HG03103 (cell line): Measurements from ENCODE around the gene APBA3.

ENCODE experiments used
- ATAC-seq: cut with Tn5 transposase; IDR thresholded peaks from one replicate; pipeline ENCODE4 v1.9.1; 2021; ENCODE audit warnings: low read depth; ENCODE audit not compliant: unreplicated experiment

APBA3 gene

DNA sequence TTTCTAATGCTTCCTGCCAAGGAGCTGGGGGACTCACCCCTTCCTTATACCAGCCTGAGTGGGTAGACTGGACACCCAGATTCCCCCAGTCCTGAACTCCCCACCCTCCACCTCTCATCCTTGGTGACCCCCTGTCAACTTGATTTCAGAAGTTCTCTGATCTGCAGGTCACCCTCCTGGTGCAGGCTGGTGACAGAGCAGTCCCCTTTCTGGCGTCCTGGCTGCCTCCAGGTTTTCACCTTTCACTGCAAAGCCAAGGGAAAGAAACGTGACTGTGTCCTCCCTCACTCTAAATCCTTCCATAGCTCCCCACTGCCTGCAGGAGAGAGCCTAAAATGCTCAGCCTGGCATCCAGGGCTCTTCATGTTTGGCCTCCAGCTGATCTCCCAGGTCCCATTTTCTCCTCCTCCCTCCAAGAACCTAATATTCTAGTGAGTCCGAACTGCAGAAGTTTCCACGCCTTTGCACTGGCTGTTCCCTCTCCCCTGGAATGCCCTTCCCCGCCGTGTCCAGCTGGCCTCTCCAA, 28.8 kb upstream of the APBA3 start:
- ATAC-seq = no peak

DNA sequence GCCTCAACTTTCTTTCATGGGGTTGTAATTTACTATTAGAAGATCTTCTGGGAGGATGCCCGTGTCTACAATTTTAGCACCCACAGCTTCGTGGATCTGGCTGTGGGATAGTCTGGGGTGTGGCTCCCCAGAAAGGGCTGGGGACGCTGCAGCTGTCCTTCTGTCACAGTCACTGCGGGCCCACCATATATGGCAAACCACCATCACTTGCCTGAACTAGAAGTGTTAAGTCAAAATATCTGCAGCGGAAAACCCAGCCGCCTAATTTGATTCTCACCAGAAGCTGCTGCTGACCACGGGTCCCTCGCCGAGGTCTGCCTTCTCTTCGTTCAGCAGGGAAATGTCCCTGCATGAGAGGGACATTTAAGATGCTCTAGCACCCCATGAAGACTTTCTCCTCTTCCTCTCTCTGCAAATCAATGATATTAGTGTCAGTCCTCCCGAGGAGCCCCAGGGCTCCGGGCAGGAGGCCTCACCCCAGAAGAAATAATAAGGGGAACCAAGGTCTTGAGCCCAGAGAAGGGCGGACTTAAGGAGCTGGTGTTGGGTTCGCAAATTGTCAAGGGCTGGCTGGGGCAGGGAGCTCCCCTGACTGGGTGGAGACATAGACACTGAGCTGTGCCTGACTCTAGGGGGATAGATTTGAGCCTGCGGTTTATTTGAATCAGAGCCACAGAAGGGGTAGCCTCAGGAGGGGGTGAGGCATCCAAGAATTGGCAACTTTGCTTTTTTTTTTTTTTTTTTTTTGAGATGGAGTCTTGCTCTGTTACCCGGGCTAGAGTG, 27.7 kb upstream of the APBA3 start:
- no peak for ATAC-seq

DNA sequence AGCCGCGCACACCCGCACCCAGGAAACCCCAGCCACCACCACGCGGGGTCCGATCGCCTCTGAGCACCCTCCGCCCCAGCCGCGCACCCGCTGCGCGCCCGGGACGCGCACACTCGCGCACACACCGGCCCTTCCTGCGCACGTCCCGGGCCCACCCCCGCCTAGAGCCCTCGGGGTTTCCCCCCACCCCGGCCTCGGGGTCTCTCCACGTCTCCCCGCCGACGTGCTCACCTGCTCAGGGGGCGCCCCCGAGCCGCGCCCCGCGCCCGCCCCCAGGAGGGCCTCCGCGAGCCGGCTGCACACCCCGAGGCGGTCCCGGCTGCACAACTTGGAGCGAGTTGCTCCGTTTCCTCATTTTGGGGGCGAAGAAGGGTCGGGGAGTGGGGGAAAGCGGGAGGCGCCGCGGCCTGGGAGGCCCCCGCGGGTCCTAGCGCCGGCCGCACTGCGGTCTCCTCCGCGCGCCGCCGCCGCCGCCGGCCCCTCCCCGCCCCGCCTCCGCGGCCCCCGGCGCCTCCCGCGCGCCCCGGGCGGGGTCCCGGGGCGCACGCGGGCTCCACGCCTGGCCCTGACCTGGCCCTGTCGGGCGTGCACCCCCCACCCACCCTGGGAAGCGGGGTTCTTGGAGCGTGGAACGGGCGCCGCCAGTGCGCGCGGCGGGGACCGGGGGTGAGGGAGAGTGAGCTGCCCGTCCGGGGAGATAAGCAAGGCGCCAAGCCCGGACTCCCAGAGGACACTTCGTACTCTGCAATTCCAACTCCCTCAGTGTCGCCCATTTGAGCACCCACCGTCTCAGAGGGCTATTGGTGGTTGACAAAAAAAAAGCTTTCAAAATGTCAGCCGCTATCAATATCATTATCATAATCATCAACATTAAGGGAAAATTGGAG, 24.7 kb upstream of the APBA3 start, which contains the start of gene MATK:
Gene MATK, minus strand, starts transcription at position 444 of the 887 bp plus-strand sequence. CDS start 1,246 bp downstream, outside the sequence.
- ATAC-seq = no peak

DNA sequence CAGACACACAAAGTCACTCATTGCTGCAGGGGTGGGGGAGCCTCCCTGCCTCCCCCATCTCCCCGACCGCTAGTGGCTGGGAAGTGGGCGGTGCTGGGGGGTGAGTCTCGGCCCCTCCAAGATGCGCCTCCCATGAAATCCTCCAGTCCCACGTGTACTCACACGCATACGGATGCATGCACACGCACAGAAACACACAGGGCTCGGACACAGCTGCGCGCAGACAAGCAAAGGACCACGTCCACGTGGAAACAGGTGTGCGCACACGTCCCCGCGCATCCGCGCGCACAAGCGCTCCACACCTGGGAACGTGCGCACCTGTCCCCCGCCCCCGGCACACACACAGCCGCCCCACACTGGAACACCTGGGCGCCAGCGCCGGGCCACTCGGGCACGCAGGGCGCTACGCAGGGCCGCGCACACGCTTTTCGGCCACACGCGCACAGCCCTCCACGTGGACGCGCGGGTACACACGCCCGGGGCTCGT, 24.0 kb upstream of the APBA3 start:
- no peak for ATAC-seq

DNA sequence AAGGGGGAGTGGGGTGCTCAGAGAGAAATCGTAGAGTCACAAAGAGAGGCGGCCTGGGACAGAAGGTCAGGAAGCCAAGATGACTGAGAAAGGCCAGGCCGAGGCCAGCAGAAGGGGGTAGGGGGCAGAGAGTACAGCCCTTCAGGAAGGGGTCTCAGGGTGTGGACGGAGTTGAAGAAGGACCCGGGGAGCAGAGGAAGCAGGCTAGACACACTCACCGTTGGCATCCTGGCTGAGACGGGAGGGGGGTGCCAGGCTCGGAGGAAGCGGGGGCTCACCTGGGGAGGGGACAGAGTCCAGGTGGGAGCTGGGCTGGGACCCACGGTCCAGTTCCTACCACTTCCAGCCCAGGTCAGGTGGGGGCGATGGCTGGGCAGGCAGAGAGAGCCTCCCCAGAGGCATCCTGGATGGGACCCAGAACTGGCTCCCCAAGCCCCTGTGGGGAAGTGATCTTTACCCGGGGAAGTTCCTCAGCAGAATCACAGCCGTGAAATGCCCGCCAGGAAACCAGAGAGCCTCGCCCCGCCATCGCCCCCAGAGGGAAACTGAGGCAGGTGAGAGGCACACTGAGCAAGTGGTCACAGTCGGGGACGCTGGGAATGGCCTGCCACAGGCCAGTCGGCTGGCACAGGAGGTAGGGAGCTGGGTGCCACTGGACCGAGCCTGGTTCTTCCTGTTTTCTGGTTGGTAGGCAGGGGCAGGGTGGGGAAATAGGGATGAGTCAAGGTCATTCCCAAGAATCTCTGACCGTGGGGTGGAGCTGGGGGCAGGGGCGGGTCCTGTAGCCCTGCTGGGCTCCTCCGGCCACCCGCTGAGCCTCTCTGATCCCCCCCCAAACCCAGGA, 23.3 kb upstream of the APBA3 start:
- ATAC-seq = no peak

DNA sequence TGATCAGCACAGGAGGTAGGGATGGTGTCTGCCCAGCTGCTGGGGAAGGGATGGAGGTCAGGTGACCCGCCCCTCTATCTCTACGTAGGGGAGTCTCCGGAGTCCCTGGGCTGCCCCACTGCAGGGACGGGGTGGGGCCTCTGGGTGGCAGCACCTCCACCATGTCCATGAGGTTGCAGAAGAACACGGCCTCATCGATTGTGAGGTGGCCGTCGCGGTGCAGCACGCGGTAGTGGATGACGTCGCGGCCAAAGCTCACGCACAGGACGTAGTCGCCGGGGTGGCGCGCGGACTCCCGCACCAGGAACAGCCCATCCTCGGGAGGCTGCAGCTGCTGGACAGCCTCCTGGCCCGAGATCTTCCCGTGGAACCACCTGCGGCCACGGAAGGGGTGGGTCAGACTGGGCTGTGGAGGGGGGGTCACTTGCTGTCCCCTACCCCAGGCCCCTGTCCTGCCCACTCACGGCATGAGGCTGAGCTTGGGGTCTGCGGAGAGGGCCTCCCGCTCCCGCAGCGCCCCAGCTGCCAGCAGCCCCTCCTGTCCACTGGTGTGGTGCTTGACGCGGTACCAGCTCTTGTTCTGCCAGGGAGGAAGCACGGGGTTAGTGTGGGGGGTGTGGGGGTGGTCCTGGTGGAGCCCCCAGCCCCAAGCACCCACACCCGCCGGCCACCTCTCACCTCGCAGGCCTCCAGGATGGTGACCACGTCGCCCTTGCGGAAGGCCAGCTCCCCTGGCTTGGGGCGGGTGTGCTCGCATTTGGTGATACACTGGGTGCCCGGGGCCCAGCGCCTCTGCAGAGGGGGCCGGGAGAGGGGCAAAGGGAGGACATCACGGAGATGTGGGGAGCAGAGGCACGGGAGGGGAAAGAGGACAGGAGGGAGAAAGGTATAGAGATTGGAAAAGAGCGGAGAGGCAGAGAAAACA, 22.4 kb upstream of the APBA3 start:
- no peak for ATAC-seq

DNA sequence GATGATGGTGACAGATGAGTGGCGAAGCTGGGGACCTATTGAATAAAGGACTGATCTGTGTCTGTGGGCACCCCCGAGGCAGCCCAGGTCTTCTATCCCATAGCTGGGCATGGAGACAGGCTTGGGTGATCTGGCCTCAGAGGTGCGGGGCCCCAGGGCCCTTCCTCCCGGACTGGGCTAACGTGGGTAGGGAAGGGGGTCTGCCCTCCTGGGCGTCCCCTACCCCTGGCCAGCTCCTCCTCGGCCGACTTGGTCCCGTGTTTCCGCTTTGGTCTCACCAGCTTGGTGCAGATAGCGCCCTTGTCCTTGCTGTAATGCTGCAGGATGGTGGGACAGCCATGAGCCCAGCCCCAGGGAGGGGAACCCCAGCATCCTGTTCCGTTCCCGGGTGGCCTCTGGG, 21.4 kb upstream of the APBA3 start:
- no peak for ATAC-seq

DNA sequence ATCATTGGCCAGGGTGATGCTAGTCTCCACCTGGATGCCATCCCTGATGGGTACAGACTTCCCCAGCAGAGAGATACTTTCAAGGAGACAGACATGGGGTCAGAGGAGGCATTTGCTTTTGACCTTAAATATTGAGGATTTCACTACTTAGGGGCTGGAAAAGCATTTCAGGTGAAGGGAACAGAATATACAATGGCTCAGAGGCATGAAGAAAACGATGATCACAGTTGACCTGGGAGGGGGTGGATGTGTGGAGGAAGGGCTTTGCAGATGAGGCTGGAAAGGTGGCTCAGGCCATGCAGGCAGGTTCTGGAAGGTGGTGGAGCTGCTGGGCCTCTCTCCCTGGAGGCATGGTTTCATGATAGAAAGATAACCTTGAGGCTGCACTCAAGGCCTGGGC, 20.8 kb upstream of the APBA3 start:
- ATAC-seq = no peak

DNA sequence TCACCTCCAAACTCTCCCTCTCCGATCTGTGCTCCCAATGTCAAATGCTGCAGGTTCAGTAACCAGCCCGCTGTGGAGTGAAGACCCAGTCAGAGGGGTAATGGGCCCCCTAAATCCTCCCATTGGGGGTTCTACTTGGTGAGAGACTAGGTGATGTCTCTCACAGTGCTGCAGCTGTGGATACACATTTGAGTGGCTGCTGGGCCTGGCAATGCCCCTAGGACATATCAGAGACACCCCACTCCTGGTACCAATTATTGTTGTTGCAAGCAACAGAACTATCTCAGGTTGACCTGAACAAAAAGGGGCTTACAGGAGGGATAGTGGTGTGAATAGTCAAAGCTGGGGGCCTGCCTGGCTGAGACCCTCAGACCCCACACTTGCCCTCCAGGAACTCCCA, 20.1 kb upstream of the APBA3 start:
- ATAC-seq = no peak

DNA sequence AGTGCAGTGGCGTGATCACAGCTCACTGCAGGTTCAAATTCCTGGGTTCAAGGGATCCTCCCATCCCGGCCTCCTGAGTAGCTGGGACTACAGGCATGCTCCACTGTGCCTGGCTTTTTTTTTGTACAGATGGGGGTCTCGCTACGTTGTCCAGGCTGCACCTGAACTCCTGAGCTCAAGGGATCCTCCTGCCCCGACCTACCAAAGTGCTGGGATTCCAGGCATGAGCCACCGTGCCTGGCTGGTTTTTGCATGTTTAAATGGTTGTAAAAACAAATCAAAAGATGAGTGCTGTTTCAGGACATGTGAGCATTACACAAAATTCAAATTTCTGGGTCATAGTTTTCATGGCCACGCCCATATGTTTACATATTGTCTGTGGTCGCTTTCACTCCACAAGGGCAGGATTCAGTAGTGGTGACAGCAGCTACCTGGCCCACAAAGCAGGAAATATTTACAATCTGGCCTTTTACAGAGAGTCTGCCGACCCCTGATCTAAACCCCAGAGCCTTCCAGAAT, 19.4 kb upstream of the APBA3 start:
- ATAC-seq = no peak

DNA sequence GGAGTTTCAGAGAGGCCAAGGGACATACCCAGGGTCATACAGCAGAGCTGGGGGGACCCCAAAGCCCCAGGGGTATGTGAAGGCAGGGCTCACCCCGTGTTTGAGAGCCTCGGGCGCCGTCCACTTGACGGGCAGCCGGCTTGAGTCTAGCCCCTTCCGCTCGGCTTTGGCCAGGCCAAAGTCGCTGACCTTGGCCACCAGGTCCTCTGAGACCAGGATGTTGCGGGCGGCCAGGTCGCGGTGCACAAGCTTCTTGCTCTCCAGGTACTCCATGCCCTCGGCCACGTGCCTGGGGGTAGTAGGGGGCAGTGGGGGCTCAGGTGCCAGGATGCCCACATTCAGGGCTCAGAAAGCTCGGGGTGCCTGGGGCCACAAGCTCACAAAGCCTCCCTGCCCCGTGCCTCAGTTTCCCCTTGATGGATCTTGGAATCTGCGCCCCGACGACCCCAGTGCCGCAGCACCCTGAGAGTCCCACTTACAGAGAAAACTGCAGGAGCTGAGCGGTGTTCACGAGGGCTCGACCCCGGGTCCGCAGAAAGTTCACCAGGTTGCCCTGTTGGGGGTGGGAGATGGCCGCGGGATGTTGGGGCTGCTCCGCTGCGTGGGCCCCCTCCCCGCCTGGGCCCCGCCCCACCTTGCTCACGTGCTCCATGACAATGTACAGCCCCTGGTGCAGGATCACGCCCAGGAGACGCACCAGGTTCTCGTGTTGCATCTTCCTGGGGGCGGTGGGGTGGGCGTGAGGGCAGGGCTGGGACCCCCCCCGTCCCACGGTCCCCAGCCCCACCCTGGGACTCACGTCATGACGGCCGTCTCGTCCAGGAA, 17.6 kb upstream of the APBA3 start:
- ATAC-seq = no peak

DNA sequence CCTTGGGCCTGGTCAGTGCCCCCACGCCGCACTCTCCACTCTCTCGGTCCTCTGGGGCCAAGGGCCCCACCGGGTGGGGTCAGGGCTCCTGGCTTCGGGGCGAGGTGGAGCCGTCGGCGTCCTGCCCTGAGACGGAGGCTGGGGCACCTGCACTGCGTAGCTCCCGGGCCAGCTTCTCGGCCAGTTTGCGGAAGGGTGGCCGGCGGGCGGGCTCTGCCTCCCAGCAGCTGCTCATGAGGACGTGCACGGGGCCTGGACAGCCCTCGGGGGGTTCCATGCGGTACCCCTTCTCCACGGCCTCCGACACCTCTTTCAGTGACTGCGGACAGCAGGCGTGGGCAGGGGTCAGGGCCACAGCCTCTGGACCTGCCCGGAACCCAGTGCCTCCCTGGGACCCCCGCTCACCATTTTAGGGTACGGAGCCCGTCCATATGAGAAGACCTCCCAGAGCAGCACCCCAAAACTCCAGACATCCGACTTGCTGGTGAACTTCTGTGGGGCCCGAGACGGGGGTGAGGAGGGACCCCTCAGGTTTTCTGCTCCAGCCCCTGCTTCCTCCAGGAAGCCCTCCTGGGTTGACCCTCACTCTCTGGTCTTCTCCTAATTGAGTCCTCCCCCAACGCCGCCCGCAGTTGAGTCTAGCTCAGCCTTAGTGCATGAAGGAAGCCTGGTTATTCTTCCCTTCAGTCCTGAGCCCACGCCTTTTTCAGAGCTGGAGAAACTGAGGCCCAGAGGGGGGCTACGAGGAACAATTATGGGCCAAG, 16.8 kb upstream of the APBA3 start:
- no peak for ATAC-seq

DNA sequence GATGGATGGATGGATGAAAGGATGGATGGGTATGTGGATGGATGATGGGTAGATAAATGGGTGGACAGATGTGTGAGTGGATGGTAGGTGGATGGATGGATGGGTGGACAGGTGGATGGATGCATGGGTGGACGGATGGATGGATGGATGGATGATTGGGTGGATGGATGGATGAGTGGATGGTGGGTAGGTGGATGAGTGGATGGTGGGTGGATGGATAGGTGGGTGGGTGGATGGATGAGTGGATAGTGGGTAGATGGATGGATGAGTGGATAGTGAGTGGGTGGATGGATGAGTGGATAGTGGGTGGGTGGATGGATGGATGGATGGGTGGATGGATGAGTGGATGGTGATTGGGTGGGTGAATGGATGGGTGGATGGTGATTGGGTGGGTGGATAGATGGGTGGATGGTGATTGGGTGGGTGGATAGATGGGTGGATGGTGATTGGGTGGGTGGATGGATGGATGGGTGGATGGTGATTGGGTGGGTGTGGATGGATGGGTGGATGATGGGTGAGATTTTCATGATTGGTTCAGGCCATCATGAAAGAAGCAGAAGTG, 15.1 kb upstream of the APBA3 start:
- ATAC-seq = no peak

DNA sequence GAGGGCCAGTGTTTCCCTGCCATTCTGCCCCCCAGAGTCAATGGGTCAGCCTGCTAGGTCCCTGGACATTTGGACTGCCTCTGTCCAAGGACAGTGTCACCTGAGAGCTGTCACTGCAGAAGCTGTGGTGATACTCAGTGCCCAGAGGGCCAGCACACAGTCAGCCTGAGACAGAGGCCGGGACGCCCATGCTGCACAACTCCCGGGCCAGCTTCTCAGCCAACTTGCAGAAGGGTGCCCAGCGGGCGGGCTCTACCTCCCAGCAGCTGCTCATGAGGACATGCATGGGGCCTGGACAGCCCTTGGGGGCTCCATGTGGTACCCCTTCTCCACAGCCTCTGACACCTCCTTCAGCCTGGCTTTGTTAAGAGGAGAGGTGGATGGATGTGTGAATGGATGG, 14.3 kb upstream of the APBA3 start:
- ATAC-seq = no peak

DNA sequence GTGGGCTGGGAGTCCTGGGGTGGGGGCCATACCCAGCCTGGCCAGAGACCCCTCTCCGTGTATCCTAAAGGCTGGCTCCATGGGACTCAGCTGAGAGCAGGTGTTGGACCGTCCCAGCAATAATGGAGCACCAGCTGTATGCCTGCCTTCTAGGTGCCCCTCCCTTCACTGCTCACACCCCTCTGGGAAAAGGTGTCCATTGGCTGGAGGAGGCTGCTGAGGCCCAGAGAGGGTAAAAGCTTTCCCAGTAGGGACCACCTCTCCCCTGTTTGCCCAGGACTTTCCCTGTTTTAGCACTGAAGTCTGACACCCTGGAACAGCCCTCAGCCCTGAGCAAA, 13.9 kb upstream of the APBA3 start:
- no peak for ATAC-seq

DNA sequence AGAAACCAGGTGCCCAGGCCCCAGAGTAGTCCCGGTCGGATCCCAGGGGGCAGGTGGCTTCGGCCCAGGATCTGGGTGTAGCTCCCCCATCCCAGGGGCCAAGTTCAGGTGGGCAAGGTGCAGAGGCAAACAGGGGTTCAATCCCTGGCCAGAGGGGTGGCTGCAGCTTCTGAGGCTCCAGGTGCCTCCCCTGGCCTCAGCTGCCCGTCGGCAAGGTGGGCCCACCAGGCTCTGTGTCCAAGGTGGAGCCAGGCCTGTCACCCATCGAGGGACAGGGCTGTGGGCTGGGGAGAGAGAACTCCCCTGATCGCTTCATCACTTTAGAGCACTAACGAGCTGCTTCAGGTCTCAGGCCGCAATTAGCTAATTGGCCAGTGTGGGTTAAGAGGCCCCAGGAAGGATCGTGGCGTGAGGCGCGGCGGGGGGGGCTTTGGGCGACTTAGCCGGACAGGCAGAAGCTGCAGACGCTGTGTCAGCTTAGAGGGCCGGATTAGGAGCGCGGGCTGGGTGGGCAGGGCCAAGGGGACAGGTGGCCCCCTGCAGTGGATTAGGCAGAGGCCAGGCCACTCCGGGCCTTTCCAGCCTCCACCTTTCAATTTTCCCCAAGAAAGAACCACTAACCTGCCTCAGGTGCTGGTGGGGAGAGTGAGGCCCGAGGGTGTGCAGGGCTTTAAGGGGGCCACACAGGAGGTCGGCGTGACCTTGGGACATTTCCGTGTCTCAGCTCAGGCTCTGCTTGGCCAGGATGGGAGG, 13.3 kb upstream of the APBA3 start:
- no peak for ATAC-seq
